ENCODE measurements around the gene MED13. TPM values are rescaled to one million over a fixed set of nuclear protein-coding genes. Genes with fewer than 3 reads are reported as not detected.

MED13 gene
- total and polyA plus RNA-seq, 7 donors = 9.0 to 60.7 (median 46.0) TPM

DNA sequence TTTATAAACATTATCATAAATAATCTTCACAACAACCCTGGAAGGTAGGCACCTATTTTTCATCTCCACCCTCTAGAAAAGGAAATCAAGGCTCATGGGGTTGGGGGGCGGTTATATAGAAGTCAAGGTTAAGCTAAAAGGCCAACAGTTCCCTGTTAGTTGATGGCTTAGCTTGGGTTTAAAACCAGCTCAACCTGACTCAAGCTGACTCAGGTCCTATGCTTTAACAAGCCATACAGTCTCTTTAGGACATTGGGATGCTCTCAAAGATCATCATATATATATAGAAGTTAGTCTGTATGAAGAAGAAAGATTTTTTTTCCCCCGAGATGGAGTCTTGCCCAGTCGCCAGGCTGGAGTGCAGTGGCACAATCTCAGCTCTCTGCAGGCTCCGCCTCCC lies 44.8 kb upstream of the MED13 start:
- no peak for DNase-seq
- H3K9me3 ChIP-seq = no peaks in the 10 kb centered on the region
- H3K27ac ChIP-seq = no peak overlapping the region
- no peak for TF ChIP-seq POLR2AphosphoS5 (IDR thresholded peaks at IDR 0.05)
- intact Hi-C loops (cut with DNase I) = no loop called here
- H3K4me1 ChIP-seq = no peaks in the 10 kb centered on the region
- H3K36me3 ChIP-seq = no peaks in the 10 kb centered on the region
- no peak overlapping the region for H3K4me3 ChIP-seq
- WGBS, 2 donors = 86 to 89% methylated on average over 4 of the region's 4 CpGs
- peaks cover 0 to 4% (median 0%) of the 10 kb centered on the region in 3 donors for H3K27me3 ChIP-seq

DNA sequence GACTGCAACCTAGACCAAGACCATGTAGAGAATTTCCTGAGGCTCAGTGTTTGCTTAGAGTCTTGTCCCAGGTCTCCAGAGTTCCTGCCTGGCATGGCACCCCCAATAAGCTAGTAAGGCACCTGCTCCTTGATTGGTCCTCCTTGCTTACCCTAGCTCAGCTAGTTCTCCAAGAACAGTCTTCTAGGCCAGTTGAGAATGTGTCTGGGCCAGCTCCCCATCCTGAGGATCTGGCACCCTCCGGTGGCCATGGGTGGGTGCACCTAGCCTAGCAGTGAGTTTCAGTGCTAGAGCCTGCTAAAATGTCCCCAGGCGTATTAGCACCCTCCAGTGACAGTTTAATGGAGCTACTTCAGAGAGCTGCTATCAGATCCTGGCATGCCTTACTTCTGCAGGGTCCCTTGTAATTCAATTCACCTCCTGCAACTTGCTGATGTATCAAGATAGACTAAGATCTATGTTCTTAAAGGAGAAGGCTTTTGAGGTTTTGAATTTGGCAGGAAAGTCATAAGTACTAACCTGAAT lies 44.4 kb upstream of the MED13 start:
- Histone ChIP-seq H3K4me1 (no peaks in the 10 kb centered on the region), H3K27me3 (peaks cover 0 to 4% (median 0%) of the 10 kb centered on the region in 3 donors), H3K4me3 (no peak overlapping the region), H3K9me3 (no peaks in the 10 kb centered on the region), H3K27ac (no peak overlapping the region), H3K36me3 (no peaks in the 10 kb centered on the region)
- WGBS, 2 donors = 4 to 26% methylated on average over 2 of the region's 2 CpGs
- TF ChIP-seq, protein P1, sequence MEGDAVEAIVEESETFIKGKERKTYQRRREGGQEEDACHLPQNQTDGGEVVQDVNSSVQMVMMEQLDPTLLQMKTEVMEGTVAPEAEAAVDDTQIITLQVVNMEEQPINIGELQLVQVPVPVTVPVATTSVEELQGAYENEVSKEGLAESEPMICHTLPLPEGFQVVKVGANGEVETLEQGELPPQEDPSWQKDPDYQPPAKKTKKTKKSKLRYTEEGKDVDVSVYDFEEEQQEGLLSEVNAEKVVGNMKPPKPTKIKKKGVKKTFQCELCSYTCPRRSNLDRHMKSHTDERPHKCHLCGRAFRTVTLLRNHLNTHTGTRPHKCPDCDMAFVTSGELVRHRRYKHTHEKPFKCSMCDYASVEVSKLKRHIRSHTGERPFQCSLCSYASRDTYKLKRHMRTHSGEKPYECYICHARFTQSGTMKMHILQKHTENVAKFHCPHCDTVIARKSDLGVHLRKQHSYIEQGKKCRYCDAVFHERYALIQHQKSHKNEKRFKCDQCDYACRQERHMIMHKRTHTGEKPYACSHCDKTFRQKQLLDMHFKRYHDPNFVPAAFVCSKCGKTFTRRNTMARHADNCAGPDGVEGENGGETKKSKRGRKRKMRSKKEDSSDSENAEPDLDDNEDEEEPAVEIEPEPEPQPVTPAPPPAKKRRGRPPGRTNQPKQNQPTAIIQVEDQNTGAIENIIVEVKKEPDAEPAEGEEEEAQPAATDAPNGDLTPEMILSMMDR (IDR thresholded peaks at IDR 0.05) = peak in 1 of 4 experiments; percentile 22
- TF ChIP-seq POLR2A (IDR thresholded peaks at IDR 0.05) (no peak), POLR2AphosphoS5 (IDR thresholded peaks at IDR 0.05) (no peak)
- DNase-seq = no peak
- intact Hi-C loops (cut with DNase I) = no loop called here

DNA sequence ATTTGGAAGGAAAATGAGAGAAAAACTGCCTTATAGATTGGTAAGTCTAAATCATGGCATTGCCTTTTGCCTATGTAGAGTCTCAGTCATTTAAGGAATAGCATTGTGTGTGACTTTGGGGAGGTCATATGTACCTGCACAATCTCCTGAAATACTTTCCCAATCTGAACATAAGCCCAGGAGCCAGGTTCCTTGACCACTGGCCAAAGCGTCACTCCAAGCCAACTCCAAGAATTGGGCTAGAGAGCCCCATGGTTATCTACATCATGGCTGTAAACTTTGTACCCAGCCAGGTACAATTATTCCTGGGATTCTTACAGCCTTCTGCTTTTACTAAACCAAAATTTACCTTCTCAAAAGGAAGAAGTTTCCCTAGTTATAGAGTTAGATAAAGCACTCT lies 40.8 kb upstream of the MED13 start:
- Histone ChIP-seq H3K27ac (no peak overlapping the region), H3K27me3 (no peaks in the 10 kb centered on the region), H3K4me3 (no peak overlapping the region), H3K4me1 (no peaks in the 10 kb centered on the region), H3K36me3 (no peaks in the 10 kb centered on the region), H3K9me3 (no peaks in the 10 kb centered on the region)
- WGBS, 2 donors = 93 to 94% methylated on average over 1 of the region's 1 CpG
- intact Hi-C loops (cut with DNase I) = no loop called here
- DNase-seq = no peak
- TF ChIP-seq POLR2AphosphoS5 (IDR thresholded peaks at IDR 0.05) (no peak), EP300 (IDR thresholded peaks at IDR 0.05) (no peak), POLR2A (IDR thresholded peaks at IDR 0.05) (no peak)
- TF ChIP-seq, protein P1 (IDR thresholded peaks at IDR 0.05) = no peak

DNA sequence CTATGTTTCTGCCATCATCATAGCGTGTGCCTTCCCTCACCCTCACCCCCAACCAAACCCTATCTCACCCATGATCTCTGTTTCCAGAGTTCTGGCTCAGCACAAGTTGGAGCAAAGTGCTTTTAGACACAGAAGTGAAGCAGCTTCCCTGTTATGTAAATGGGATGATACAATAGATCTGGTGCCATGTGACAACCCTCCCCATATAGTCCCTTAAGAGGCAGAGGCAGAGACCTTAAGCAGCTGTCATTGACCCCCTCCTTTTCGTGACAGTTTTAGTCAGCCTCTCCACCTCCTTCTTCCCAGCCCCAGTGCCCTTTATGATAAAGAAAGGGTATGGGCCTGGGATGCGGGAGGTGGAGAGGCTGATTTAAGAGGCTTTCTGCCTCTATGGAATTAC lies 40.3 kb upstream of the MED13 start:
- no peak overlapping the region for H3K27ac ChIP-seq
- no peak overlapping the region for H3K4me3 ChIP-seq
- intact Hi-C loops (cut with DNase I) = no loop called here
- TF ChIP-seq EP300 (IDR thresholded peaks at IDR 0.05) = no peak
- TF ChIP-seq, protein P1 (IDR thresholded peaks at IDR 0.05) = no peak
- TF ChIP-seq POLR2A (IDR thresholded peaks at IDR 0.05) = no peak
- no peak for TF ChIP-seq POLR2AphosphoS5 (IDR thresholded peaks at IDR 0.05)
- no peaks in the 10 kb centered on the region for H3K27me3 ChIP-seq
- H3K9me3 ChIP-seq = no peaks in the 10 kb centered on the region
- 92% methylated on average over 3 of the region's 3 CpGs for WGBS, 2 donors
- no peaks in the 10 kb centered on the region for H3K4me1 ChIP-seq
- DNase-seq = no peak
- H3K36me3 ChIP-seq = no peaks in the 10 kb centered on the region

DNA sequence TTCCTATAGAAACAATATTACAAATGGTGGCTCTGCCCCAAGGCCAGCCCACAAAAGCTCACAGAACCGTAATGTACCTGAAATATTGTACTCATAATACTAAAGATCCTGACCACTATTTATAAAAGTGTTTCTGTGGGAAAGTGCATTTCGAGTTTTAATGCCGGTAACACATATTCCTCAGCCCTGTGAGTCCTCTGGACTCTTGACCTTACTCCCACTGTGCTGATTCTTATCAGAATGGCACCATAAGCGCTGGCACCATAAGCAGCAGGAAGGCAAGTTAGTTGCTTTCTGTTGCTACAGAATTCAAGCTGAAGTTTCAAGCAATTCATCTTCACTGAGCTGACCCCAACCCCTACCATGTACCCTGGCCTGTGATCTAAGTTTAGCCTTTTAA lies 36.4 kb upstream of the MED13 start:
- H3K4me3 ChIP-seq = no peak overlapping the region
- H3K4me1 ChIP-seq = no peaks in the 10 kb centered on the region
- no peaks in the 10 kb centered on the region for H3K9me3 ChIP-seq
- TF ChIP-seq, protein P1 (IDR thresholded peaks at IDR 0.05) = no peak
- no peak for TF ChIP-seq EP300 (IDR thresholded peaks at IDR 0.05)
- no peaks in the 10 kb centered on the region for H3K36me3 ChIP-seq
- no peaks in the 10 kb centered on the region for H3K27me3 ChIP-seq
- 26 to 85% methylated on average over 4 of the region's 4 CpGs for WGBS, 2 donors
- H3K27ac ChIP-seq = no peak overlapping the region
- intact Hi-C loops (cut with DNase I) = no loop called here
- no peak for DNase-seq

Data from sigmoid colon (tissue), 7 donors.